ENCODE data around the gene FAM107B. TPM values are rescaled to one million over a fixed set of nuclear protein-coding genes. Genes with fewer than 3 reads are reported as not detected.

Gene FAM107B
- total RNA-seq, 1 experiment from 2014 or later = 41.6 TPM

DNA sequence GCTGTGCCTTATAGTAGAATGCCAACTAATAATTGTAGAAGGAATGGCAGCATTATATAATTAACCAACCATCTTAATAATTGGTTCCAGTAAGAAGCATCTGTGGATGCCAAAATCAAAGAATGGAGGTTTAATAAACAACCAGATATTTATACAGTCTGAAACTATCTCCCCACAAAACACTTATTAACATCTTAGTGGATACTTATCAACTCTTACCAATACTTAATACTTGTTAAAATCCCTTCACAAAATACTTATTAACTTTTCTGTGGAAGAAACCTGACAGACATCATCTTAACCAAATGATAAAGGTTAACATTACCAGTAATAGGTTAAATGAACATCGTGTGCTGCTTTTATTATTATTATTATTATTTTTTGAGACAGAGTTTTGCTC lies 29.1 kb upstream of the FAM107B start:
- ChIA-PET RAD21 (ENCODE audit: low non-redundant PET in 1 of 2, low total read pairs in 2 of 2, uncharacterized antibody in 2 of 2, unreplicated experiment in 2 of 2) (no interaction called here), CTCF (no interaction called here), POLR2A (no interaction called here)
- TF ChIP-seq SP1 (IDR thresholded peaks at IDR 0.05; ENCODE audit: low read depth) (no peak), EZH2 (IDR thresholded peaks at IDR 0.05) (no peak), CEBPB (IDR thresholded peaks at IDR 0.05; ENCODE audit: low read depth) (no peak), YY1 (IDR thresholded peaks at IDR 0.05; ENCODE audit: extremely low read depth, insufficient replicate concordance, low read depth, low read length) (no peak), EGR1 (IDR thresholded peaks at IDR 0.05; ENCODE audit: low read depth) (no peak), JUND (IDR thresholded peaks at IDR 0.05) (no peak), FOSL1 (IDR thresholded peaks at IDR 0.05; ENCODE audit: low read depth) (no peak), POLR2A (IDR thresholded peaks at IDR 0.05; ENCODE audit: borderline replicate concordance, extremely low read depth, insufficient read depth, insufficient read length) (no peak)
- TF ChIP-seq, protein P1, sequence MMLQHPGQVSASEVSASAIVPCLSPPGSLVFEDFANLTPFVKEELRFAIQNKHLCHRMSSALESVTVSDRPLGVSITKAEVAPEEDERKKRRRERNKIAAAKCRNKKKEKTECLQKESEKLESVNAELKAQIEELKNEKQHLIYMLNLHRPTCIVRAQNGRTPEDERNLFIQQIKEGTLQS (IDR thresholded peaks at IDR 0.05) = no peak
- TF ChIP-seq, protein P2, sequence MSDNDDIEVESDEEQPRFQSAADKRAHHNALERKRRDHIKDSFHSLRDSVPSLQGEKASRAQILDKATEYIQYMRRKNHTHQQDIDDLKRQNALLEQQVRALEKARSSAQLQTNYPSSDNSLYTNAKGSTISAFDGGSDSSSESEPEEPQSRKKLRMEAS (IDR thresholded peaks at IDR 0.05) = no peak
- DNase-seq (ENCODE audit: low read depth, low spot score) = no peak
- Histone ChIP-seq H3K4me1 (ENCODE audit: control insufficient read depth in 1 of 2, insufficient read depth in 2 of 2, low read length in 2 of 2) (no peaks in the 10 kb centered on the region), H3K27ac (ENCODE audit: low read depth, low read length) (no peak overlapping the region), H3K79me2 (ENCODE audit: insufficient read depth, low read length) (no peaks in the 10 kb centered on the region), H3K4me3 (replicated peaks in 1 of 2; ENCODE audit: low read depth in 1 of 2, low read length in 2 of 2) (no peak overlapping the region), H3K4me2 (ENCODE audit: low read length) (no peak overlapping the region), H3K9me2 (ENCODE audit: insufficient read depth) (no peaks in the 10 kb centered on the region), H3K9me3 (ENCODE audit: control insufficient read depth in 1 of 2, insufficient read depth in 1 of 2, low read depth in 1 of 2, low read length in 2 of 2) (no peaks in the 10 kb centered on the region), H3K9ac (ENCODE audit: low read length) (no peak overlapping the region), H3K27me3 (ENCODE audit: insufficient read depth, low read length) (no peaks in the 10 kb centered on the region), H2AFZ (ENCODE audit: low read depth, low read length, poor library complexity, severe bottlenecking) (no peak overlapping the region), H4K20me1 (ENCODE audit: insufficient read depth) (no peaks in the 10 kb centered on the region), H3K36me3 (ENCODE audit: control insufficient read depth in 1 of 2, insufficient read depth in 2 of 2, low read length in 2 of 2) (no peaks in the 10 kb centered on the region)
- BruUV-seq (replicated peaks) = no TSS peak
- no peak for ATAC-seq
- intact Hi-C loops (cut with micrococcal nuclease) = no loop called here

DNA sequence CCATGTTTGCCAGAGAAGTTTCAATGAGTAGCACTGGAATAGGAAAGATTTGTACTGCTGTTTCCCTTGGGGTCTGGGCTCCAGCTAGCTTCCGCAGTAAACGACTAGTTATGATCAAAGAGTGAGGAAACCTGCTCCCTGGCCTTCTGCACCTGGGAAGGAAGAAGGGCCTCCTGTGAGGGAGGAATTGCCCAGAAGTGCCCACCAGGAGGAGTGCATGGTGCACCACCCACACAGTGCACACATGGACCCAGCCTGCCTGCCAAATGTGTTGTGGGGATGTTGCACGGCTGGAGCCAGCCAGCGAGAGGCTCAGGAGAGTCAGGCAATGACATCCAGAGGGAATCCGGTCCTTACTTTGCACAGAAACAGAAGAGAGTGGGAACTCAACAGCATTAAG lies 27.0 kb upstream of the FAM107B start:
- no peaks in the 10 kb centered on the region for H3K27me3 ChIP-seq (ENCODE audit: insufficient read depth, low read length)
- no peaks in the 10 kb centered on the region for H3K9me3 ChIP-seq (ENCODE audit: control insufficient read depth in 1 of 2, insufficient read depth in 1 of 2, low read depth in 1 of 2, low read length in 2 of 2)
- TF ChIP-seq SP1 (IDR thresholded peaks at IDR 0.05; ENCODE audit: low read depth) (no peak), RAD21 (IDR thresholded peaks at IDR 0.05; ENCODE audit: low read depth) (peak; percentile 38), SRF (IDR thresholded peaks at IDR 0.05; ENCODE audit: low read depth) (no peak), ZNF274 (IDR thresholded peaks at IDR 0.05; ENCODE audit: low read depth, low read length) (no peak), EZH2phosphoT487 (IDR thresholded peaks at IDR 0.05; ENCODE audit: borderline replicate concordance) (no peak)
- TF ChIP-seq, protein P3, sequence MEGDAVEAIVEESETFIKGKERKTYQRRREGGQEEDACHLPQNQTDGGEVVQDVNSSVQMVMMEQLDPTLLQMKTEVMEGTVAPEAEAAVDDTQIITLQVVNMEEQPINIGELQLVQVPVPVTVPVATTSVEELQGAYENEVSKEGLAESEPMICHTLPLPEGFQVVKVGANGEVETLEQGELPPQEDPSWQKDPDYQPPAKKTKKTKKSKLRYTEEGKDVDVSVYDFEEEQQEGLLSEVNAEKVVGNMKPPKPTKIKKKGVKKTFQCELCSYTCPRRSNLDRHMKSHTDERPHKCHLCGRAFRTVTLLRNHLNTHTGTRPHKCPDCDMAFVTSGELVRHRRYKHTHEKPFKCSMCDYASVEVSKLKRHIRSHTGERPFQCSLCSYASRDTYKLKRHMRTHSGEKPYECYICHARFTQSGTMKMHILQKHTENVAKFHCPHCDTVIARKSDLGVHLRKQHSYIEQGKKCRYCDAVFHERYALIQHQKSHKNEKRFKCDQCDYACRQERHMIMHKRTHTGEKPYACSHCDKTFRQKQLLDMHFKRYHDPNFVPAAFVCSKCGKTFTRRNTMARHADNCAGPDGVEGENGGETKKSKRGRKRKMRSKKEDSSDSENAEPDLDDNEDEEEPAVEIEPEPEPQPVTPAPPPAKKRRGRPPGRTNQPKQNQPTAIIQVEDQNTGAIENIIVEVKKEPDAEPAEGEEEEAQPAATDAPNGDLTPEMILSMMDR (IDR thresholded peaks at IDR 0.05 in 2 of 3, conservative IDR thresholded peaks at IDR 0.05 in 1 of 3; ENCODE audit: borderline replicate concordance in 1 of 3, insufficient read depth in 1 of 3, low read depth in 2 of 3, low read length in 2 of 3) = peak in 2 of 3 experiments; percentile 21 to 22; a peak in 2 of 6 replicates
- TF ChIP-seq, protein P1 (IDR thresholded peaks at IDR 0.05) = no peak
- TF ChIP-seq, protein P4, sequence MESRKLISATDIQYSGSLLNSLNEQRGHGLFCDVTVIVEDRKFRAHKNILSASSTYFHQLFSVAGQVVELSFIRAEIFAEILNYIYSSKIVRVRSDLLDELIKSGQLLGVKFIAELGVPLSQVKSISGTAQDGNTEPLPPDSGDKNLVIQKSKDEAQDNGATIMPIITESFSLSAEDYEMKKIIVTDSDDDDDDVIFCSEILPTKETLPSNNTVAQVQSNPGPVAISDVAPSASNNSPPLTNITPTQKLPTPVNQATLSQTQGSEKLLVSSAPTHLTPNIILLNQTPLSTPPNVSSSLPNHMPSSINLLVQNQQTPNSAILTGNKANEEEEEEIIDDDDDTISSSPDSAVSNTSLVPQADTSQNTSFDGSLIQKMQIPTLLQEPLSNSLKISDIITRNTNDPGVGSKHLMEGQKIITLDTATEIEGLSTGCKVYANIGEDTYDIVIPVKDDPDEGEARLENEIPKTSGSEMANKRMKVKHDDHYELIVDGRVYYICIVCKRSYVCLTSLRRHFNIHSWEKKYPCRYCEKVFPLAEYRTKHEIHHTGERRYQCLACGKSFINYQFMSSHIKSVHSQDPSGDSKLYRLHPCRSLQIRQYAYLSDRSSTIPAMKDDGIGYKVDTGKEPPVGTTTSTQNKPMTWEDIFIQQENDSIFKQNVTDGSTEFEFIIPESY (IDR thresholded peaks at IDR 0.05; ENCODE audit: extremely low read depth, insufficient replicate concordance, low read length) = no peak
- intact Hi-C loops (cut with micrococcal nuclease) = no loop called here
- H3K36me3 ChIP-seq (ENCODE audit: control insufficient read depth in 1 of 2, insufficient read depth in 2 of 2, low read length in 2 of 2) = no peaks in the 10 kb centered on the region
- DNase-seq (ENCODE audit: low read depth, low spot score) (no peak), ATAC-seq (peak; percentile 72)
- no peaks in the 10 kb centered on the region for H3K4me1 ChIP-seq (ENCODE audit: control insufficient read depth in 1 of 2, insufficient read depth in 2 of 2, low read length in 2 of 2)
- CTCF ChIA-PET = interaction anchor here (1.0 to 1.1 kb wide), 2 partner anchors 22 to 36 kb away, joined by 3 read pairs; partner anchors contain the start of genes CDNF, HSPA14 and MSANTD7
- POLR2A ChIA-PET = no interaction called here
- H4K20me1 ChIP-seq (ENCODE audit: insufficient read depth) = no peaks in the 10 kb centered on the region
- H3K4me2 ChIP-seq (ENCODE audit: low read length) = no peak overlapping the region
- RAD21 ChIA-PET (ENCODE audit: low non-redundant PET in 1 of 2, low total read pairs in 2 of 2, uncharacterized antibody in 2 of 2, unreplicated experiment in 2 of 2) = no interaction called here
- H3K9ac ChIP-seq (ENCODE audit: low read length) = no peak overlapping the region
- H3K27ac ChIP-seq (ENCODE audit: low read depth, low read length) = no peak overlapping the region
- H3K4me3 ChIP-seq (replicated peaks in 1 of 2; ENCODE audit: low read depth in 1 of 2, low read length in 2 of 2) = no peak overlapping the region
- H3K79me2 ChIP-seq (ENCODE audit: insufficient read depth, low read length) = no peaks in the 10 kb centered on the region
- no TSS peak for BruUV-seq (replicated peaks)
- H2AFZ ChIP-seq (ENCODE audit: low read depth, low read length, poor library complexity, severe bottlenecking) = no peak overlapping the region
- H3K9me2 ChIP-seq (ENCODE audit: insufficient read depth) = no peaks in the 10 kb centered on the region
